ENCODE measurements around the gene DPH7.
A peak's percentile ranks its signal among the peaks of the same experiment; 100 is the strongest.

DPH7 gene

DNA sequence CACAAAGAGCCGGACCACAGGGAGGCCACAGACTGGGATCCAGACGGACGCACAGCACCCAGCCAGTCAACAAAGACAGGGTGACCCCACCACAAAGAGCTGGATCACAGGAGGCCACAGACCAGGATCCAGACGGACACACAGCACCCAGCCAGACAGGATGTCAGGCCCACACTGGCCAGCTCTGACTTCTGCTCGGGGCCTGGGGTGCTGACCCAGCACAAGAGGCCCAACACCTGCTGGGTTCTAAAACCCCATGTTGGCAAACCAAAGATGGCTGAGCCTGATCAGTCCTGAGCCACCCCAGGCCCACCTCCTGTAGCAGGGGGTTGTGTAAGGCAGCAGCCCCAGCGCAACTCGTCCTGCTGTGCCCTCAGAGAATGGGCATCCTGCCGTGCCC is 5.2 kb upstream of the DPH7 start:
- TF ChIP-seq EZH2phosphoT487 (IDR thresholded peaks at IDR 0.05; ENCODE audit: low read depth) (no peak), CTCF (IDR thresholded peaks at IDR 0.05; ENCODE audit: low read depth, low read length) (no peak)
- no peak overlapping the region for H3K4me2 ChIP-seq (ENCODE audit: low read length)
- peaks cover 13% of the 10 kb centered on the region for H4K20me1 ChIP-seq (ENCODE audit: insufficient read depth, low read length)
- H3K4me1 ChIP-seq (ENCODE audit: low read length): peaks cover 7% of the 10 kb centered on the region
- no peak overlapping the region for H3K27ac ChIP-seq (ENCODE audit: low read length)
- no peaks in the 10 kb centered on the region for H3K27me3 ChIP-seq (ENCODE audit: low read depth, low read length)
- H3K79me2 ChIP-seq (ENCODE audit: low read length): peaks cover 16% of the 10 kb centered on the region
- H3K4me3 ChIP-seq (ENCODE audit: low read length): no peak overlapping the region
- no peak overlapping the region for H3K9ac ChIP-seq (ENCODE audit: low read length)
- H3K9me3 ChIP-seq (ENCODE audit: insufficient read depth, low read length): no peaks in the 10 kb centered on the region
- peaks cover 35% of the 10 kb centered on the region for H3K36me3 ChIP-seq (replicated peaks; ENCODE audit: low read depth, low read length)
- H2AFZ ChIP-seq (ENCODE audit: low read depth, low read length): no peak overlapping the region

DNA sequence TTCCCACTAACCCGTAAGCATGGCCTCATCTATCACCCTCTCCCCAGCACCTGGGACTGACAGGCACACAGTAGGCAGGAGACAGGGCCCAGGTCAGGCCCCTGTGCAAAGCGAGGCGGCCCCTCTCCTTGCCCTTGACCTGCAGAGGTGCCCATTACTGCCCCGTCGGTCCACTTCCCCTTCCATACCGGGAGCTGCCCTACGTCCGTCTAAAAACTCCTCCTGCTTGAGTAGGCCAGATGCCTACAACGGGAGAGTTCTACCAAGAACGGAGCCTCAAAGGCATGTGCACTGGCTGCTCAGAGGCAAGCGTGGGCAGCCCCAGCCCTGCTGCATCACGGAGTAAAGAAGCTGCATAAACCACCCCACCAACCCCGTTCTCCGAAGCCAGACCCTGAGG is 4.6 kb upstream of the DPH7 start:
- Histone ChIP-seq H3K4me3 (ENCODE audit: low read length) (no peak overlapping the region), H3K4me2 (ENCODE audit: low read length) (no peak overlapping the region), H3K36me3 (replicated peaks; ENCODE audit: low read depth, low read length) (peaks cover 35% of the 10 kb centered on the region), H3K9me3 (ENCODE audit: insufficient read depth, low read length) (no peaks in the 10 kb centered on the region), H4K20me1 (ENCODE audit: insufficient read depth, low read length) (peaks cover 7% of the 10 kb centered on the region; the same call in 1 of the 2 replicates), H3K27me3 (ENCODE audit: low read depth, low read length) (no peaks in the 10 kb centered on the region), H3K4me1 (ENCODE audit: low read length) (peaks cover 4% of the 10 kb centered on the region; the same call in 1 of the 2 replicates), H2AFZ (ENCODE audit: low read depth, low read length) (no peak overlapping the region), H3K27ac (ENCODE audit: low read length) (no peak overlapping the region), H3K79me2 (ENCODE audit: low read length) (peaks cover 13% of the 10 kb centered on the region), H3K9ac (ENCODE audit: low read length) (no peak overlapping the region)
- no peak for TF ChIP-seq EZH2phosphoT487 (IDR thresholded peaks at IDR 0.05; ENCODE audit: low read depth)
- no peak for TF ChIP-seq CTCF (IDR thresholded peaks at IDR 0.05; ENCODE audit: low read depth, low read length)

DNA sequence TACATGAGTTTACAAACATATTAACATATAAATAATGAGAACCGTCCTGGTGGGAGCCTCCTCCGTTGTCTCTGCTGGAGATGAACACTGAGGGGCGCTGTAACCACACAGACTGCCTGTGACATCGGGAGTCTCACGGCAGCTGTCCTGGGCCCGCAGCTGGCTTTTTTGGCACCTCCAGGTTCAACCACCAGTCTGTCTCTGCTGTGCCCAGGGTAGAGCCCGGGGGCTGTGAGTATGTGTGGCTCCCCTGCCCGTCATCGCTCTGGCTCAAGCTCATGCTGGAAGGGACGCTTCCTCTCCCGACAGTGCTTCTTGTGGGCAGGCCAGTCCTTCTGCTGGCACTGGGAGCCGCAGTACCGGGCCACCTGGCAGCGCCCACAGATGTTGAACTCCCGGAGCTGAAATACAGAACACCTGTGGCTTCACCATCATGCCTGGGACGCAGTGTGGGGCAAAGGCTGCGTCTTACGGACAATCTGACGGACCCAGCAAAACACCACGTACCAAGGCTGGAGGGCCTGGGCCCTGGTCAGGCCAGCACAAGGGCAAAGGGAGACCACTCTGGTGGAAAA is 3.6 kb upstream of the DPH7 start:
- H4K20me1 ChIP-seq (ENCODE audit: insufficient read depth, low read length): peaks cover 9% of the 10 kb centered on the region; the same call in 1 of the 2 replicates
- no peak overlapping the region for H3K4me2 ChIP-seq (ENCODE audit: low read length)
- H3K9me3 ChIP-seq (ENCODE audit: insufficient read depth, low read length): no peaks in the 10 kb centered on the region
- peaks cover 8% of the 10 kb centered on the region for H3K4me1 ChIP-seq (ENCODE audit: low read length)
- no peak overlapping the region for H2AFZ ChIP-seq (ENCODE audit: low read depth, low read length)
- H3K27me3 ChIP-seq (ENCODE audit: low read depth, low read length): no peaks in the 10 kb centered on the region
- H3K9ac ChIP-seq (ENCODE audit: low read length): no peak overlapping the region
- H3K27ac ChIP-seq (ENCODE audit: low read length): no peak overlapping the region
- H3K4me3 ChIP-seq (ENCODE audit: low read length): no peak overlapping the region
- H3K79me2 ChIP-seq (ENCODE audit: low read length): peaks cover 16% of the 10 kb centered on the region
- H3K36me3 ChIP-seq (replicated peaks; ENCODE audit: low read depth, low read length): peaks cover 27% of the 10 kb centered on the region
- TF ChIP-seq EZH2phosphoT487 (IDR thresholded peaks at IDR 0.05; ENCODE audit: low read depth) (no peak), CTCF (IDR thresholded peaks at IDR 0.05; ENCODE audit: low read depth, low read length) (peak; percentile 39)

DNA sequence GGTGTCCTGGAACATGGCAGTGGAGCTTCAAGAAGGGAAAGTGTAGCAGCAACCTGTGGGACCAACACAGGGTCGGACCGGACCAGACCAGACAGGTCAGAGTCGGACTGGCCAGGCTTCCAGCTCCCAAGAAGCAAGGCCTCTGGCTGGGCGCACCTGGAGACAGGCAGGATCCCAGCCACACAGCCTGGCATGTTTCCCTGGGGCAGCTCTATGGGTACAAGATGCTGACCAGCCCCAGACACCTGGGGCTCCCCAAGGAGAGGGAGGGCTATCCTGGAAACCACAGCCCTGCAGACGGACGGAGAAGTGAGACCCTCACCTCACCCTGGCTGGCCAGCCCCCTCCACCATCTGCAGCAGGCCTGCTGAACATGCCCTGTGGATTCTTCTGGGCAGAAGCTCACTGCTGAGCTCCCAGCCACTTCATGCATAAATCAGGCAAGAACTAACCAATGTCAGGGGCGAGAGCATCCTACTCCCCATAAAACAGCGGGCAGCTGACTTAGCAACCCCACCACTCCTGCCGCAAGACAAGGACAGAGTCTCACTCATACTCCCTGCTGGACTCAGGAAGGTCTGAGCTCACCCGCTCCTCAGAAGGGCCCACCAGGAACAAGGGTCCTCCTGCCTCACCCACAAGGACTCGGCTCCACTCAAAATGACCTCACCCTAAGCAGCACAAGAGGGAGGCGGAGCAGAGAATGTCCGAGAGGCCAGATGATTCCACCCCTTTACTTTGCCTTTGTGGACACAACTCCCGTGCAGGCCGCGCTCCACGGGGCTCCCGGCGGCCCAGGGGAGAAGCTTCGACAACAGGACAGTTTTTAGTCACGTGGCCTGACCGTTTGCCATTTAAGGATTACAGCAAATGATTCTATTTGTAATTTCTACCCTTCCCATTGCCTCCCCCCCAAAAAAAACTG is 2.9 kb upstream of the DPH7 start:
- H2AFZ ChIP-seq (ENCODE audit: low read depth, low read length): no peak overlapping the region
- H3K36me3 ChIP-seq (replicated peaks; ENCODE audit: low read depth, low read length): peaks cover 24% of the 10 kb centered on the region
- H3K4me1 ChIP-seq (ENCODE audit: low read length): peaks cover 15% of the 10 kb centered on the region
- H3K27me3 ChIP-seq (ENCODE audit: low read depth, low read length): no peaks in the 10 kb centered on the region
- H4K20me1 ChIP-seq (ENCODE audit: insufficient read depth, low read length): peaks cover 14% of the 10 kb centered on the region; the same call in 1 of the 2 replicates
- H3K79me2 ChIP-seq (ENCODE audit: low read length): peaks cover 24% of the 10 kb centered on the region
- H3K9ac ChIP-seq (ENCODE audit: low read length): no peak overlapping the region
- no peaks in the 10 kb centered on the region for H3K9me3 ChIP-seq (ENCODE audit: insufficient read depth, low read length)
- no peak overlapping the region for H3K4me2 ChIP-seq (ENCODE audit: low read length)
- H3K4me3 ChIP-seq (ENCODE audit: low read length): no peak overlapping the region
- no peak overlapping the region for H3K27ac ChIP-seq (ENCODE audit: low read length)
- TF ChIP-seq EZH2phosphoT487 (IDR thresholded peaks at IDR 0.05; ENCODE audit: low read depth): no peak
